ENCODE data around the gene TAS2R1.

DNA sequence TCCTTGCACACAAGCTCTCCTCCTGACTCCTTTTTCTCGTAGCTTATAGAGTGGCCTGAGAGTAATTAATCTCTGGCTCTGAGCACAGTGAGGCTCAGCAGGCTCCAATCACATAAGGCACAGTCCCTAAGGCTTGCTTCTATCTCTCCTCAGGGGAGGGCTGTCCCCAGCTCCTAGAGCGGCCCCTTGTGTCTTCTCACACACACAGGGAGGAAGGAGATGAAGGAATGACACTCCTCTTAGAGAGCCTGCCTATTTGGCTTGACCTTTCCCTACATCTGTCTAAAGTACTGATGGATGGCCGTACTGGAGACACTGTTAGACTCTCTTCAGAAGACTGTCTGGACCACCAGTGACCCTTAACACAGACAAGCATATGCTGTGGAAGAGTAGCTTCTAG lies 12.9 kb downstream of the TAS2R1 start:
- TF ChIP-seq, protein P1, sequence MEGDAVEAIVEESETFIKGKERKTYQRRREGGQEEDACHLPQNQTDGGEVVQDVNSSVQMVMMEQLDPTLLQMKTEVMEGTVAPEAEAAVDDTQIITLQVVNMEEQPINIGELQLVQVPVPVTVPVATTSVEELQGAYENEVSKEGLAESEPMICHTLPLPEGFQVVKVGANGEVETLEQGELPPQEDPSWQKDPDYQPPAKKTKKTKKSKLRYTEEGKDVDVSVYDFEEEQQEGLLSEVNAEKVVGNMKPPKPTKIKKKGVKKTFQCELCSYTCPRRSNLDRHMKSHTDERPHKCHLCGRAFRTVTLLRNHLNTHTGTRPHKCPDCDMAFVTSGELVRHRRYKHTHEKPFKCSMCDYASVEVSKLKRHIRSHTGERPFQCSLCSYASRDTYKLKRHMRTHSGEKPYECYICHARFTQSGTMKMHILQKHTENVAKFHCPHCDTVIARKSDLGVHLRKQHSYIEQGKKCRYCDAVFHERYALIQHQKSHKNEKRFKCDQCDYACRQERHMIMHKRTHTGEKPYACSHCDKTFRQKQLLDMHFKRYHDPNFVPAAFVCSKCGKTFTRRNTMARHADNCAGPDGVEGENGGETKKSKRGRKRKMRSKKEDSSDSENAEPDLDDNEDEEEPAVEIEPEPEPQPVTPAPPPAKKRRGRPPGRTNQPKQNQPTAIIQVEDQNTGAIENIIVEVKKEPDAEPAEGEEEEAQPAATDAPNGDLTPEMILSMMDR (IDR thresholded peaks at IDR 0.05), result no peak
- no peak for TF ChIP-seq POLR2A (IDR thresholded peaks at IDR 0.05)
